ENCODE data around the gene DGKI.

Gene DGKI

DNA sequence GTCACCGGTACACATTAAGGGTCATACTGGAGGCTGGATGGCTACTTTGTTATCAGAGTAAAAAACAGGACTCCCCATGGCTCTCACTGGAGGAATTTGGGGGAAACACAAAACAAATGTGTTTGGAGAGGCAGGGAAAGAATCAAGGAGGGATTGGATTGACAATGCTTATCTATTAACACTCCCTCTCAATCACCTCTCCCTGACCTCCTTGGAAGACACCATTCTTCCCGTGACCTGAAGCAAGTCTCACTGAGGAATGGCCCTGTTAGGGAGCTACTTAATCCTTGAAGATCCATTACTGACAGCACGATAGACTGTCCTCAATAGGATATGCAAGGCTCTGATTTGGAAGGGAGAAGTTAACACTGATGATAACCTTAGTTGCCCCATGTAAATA lies 261.2 kb downstream of the DGKI start:
- DNase-seq, result no peak

DNA sequence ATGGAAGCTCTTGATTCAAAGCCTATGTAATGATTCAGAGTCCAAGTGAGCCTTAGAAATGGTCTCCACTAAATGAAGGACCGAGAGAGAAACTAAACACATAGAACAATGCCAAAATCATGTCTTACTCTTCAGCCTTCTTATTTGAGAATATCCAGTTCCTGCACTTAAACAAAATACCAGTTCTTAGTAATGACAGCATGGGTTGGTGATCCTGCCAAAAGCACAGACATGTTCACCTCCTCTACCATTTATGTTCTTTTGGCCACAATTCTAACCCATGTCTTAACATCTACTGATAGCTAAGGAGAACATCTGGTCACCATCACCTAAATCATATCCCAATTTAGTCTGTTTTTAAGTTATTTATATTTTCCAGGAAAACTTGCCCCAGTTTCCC lies 263.6 kb downstream of the DGKI start:
- DNase-seq, result no peak

DNA sequence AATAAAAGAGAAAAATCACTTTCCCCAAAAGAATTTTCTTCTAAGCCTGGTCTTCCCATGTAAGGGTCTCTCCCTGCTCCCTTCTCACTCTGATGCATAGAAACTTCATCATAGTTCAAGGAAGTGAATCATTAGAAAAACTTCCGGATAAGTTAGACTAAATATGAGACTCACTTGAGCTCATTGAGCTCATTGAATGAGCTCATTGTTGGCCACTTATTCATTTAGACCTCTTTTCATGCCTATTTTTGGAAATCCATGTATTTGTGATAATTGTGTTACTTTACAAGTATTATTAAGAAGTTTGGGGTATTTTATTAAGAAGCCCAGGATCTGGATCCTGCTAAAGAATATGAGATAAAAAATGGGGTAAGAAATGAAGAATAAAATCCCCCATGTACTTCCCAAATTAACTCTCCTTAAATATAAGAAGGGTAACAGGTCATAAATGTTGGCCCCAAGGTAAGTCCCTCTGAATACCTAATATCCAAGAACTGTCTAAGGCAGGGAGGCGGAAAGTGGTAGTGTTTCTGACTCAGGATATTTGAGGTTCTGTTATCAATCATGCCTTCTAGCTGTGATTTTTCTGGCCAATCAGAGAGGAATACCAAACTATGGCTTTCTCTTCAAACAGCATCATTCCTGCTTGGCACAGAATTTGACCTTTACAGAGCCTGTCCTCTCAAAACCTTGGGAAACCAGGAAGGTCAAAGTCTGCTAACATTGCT lies 266.7 kb downstream of the DGKI start:
- DNase-seq, result no peak

DNA sequence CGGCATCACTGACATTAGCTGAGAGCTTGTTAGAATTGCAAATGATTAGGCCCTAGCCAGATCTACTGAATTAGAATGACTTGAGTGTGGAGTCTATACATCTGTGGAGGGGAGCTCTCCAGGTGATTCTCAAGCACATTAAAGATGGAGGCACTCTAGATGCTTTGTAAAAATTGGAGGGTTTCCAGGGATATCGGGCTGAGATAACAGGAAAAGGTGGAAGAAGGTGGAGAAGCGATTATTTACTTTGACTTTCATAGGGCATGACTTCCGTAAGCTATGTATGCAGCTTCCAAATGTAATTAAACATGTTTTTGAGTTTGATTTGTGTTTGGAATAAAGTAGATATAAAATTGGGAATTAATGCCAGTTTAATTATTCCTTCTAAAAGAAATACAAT lies 268.2 kb downstream of the DGKI start:
- DNase-seq, result no peak

DNA sequence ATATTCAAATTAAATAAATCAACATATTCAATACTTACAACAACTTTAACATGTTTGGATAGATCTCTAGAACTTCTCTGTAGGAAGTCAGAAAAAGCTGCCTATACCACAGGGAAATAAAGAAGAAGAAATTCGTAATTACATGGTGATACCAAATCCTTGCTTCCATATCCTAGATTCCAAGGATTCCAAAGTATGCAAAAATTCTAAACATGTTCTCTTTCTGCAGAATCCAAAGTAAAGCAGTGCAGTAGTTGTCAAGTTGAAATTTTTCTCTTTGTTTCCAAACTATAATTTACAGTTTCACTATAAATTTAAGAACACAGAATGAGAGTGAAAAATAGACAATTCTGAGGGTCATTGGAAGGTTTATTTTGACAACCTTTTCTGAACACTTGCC lies 269.6 kb downstream of the DGKI start:
- no peak for DNase-seq

DNA sequence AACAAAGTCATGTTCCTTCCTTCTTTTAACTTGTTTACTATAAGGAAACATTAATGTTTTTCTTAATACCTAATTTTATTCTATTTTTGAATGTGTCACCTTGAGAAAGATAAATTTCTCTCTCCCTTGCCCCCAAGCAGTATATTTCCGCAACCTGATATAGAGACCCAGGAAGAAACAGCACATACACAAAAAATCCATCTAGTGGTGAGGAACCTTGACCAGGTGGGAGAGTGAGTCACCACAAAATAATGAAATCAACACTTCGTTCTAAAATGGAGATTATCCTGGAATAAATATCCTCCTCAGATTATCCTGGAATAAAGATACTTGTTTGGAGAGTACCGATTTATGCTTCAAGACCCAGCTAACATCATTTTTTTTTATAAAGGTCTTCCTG lies 270.3 kb downstream of the DGKI start:
- no peak for DNase-seq

DNA sequence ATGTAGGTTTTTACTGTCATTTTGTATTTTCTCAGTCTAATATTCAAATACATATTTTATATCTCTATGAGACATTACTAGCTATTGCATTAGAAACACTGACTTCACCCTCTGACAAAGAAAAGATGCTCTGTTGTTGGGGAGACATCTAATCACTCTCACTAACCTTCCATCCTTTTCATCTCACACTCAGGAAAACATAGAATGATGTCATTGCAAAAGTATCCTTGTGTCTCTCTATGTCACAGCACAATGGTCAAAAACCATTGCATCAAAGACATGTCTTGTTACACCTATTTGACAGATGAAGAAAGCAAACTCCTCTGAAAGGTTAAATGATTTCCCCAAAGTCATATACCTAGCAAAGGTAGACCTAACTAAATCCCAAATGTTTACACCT lies 272.0 kb downstream of the DGKI start:
- no peak for DNase-seq

DNA sequence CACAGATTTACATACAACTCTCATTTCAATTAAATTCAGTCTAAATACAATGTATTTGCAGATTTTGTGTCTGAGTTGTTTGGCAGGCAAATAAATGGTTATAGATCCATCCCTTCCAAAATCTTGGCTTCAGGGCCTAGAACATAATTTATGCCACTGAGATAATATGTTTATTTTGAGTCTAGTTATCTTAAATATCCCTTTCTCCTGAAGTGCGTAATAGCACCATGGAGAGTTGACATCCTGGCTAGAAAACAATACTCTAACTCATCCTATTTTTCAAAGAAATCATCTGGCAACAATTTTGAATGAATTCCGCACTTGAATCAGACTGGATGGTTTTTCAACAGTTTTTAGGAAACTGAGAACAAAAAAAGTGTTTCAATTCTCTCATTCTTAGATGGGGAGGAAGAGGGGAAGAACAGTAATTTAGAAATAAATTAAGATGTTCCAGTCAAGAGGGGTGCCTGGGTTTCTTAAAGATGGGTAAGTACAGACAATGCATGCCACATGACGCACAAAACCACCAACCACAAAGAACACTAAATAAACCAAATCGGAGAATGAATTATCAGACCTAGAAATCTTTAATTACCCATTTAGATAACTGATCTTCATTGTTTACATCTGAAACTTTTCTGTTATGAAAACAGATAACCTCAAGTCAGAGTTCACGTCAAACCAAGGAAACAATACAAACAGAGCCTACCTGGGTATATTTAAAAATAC lies 274.6 kb downstream of the DGKI start:
- DNase-seq, result no peak

DNA sequence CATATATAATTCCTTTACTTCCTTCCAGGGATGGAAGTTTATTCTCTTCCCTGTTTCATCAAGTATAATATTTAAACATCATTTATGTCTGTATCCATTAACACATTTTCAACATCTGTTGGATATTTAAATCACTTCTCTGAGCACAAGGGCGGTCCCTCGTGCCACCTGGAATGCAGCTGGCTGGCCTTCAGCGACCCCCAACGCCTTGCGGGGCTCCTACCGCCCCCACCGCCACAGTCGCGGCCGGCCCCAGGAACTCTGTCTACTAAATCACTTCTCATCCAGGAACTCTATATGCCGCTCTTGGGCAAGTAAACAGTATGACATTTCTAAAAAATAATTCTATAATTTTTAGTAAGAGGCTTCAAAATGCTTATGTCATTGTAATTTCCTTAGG lies 282.1 kb downstream of the DGKI start:
- DNase-seq, result no peak

DNA sequence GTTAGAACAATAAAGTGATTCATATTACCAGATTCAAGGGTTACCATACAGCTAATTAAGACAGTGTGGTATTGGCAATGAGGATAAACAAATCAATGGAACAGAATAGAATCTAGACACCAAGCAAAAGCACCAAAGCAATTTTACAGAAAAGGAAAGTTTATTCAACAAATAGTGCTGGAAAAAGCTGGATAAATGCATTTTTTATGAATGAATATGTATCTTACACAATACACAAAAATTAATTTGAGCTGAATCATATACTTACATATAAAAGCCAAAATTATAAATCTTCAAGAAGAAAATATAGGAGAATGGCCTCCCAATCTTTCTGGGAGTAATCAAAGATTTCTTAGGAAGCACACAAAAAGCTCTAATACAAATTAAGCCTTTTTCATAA lies 282.8 kb downstream of the DGKI start:
- DNase-seq, result no peak

DNA sequence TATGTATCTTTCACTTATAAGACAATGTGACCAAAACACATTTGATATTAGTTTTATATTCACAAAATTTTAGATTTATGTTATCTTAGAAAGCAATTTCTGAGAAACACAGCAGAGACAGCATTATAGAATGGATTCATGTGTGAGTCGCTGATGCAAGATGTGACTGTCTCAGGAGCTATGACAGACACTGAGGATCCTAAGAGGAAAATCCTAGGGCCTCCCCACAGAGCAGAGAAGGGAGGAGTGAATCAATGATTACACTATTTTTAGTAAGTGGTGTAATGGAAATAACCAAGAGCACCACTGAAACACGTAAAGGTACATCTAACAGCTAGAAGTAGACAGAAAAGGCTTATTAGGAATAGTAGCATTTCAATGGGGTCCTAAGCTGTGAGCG lies 299.3 kb downstream of the DGKI start:
- DNase-seq, result no peak

DNA sequence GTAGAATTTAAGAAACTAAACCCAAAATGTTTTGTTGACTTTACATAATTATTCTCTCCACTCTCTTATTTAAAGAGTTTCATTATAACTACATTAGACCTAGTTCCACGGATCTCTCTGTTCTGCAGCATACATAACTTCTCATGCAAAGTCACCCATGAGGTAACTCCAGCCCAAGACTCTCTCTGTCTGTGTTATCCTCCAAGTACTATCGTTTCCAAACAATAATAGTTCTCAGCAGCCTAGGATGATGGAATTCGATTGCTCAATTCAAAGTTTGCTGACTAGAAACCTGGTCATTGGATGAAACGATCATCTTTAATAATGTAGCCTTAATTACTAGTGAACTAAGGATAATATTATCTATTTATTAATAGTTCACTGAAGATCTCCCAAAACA lies 300.1 kb downstream of the DGKI start:
- DNase-seq, result no peak

DNA sequence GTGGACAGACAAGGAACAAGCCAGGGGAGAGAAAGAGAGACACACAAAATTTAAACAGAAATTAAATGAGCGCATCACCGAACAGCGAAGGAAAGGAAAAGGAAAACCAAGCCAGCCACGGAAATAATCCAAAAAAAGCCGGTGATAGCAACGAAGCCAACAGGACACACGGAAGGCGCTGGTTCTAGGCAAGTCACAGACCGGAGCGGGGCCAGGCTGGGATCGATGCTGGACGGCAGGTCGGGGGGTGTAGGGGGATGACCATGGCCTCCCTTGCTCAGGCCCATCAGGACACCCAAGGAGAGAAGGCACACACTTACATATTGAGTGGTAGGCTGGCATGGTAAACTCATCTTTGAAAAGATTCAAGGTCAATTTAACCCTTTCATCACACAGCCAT lies 300.8 kb downstream of the DGKI start:
- DNase-seq, result no peak

DNA sequence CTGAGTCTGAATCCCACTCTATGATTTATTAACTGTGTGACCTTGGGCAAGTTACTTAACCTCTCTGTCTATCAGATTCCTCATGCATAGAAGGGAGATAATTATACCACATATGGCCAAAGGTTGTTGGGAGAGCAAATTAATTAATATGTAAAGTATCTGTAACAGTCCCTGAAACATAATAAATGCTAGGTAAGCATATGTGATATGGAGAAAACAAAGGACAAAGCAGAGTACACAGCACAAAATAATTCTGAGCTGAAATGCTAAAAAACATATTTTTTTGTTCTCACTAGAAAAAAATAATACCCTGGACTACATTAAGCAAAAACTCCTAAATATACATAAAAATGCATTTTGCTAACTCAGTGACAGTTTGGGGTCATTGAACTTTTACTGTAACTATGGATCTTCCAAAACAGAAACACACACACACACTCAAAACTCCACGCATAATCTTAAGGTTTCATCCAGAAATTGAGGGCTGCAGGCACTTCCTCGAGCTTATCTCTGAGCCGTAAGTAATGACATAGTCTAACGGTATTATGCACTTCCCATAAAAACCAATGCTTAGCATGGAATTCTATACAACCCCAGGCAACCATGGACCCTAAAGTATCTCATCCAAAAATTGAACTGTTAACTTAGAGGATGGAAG lies 301.6 kb downstream of the DGKI start:
- DNase-seq, result no peak

DNA sequence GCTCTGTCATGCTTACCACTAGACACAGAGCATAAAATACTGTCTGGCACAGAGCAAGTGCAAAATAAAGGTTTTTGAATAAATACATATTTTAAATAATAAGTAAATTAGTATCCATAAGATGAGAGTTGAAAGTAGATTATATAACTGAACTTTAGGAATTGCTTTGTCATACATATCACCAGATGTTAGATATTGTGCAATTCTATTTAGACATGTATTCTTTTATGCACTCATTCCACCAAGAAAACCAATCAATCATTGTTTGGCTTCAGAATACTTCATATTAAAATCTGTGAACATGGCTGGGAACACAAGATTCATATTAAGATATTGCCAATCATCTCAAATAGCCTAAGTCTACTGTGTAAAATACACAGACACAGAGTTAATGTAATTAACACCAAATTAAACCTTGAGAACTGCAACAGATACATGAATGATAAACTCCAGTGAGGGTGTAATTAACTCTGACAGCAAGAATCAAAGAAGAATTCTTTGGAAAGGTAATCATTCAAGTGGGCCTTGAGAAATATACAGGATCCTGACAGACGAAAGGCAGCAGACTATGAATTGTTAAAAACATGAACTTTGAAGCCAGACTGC lies 302.2 kb downstream of the DGKI start:
- DNase-seq, result no peak

DNA sequence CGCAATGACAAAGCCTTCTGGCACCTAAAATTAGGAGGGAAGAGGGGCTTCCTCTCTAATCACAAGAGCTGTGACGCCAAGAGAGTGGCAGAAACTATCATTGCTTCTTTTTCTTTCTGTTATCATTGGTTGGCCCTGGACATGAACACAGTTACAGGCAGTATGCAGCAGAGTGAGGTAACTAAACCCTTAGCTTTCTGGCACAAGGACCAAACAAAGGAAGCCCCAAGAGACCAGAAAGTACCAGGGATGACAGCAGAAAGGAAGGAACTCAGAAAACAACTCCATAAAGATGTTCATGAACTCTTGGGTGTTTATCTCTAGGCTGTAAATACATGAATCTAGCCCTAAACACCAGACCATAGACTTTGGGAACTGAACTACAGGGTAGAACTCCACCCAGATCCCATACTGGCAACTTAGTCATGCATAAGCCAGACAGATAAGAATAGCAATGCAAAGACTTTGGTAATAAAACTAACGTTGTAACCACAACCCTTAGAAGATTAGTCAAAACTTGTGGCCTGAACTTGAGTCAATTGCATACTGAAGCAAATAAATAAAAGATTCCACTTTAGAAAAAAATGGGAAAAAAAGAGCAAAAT lies 307.6 kb downstream of the DGKI start:
- DNase-seq, result no peak

DNA sequence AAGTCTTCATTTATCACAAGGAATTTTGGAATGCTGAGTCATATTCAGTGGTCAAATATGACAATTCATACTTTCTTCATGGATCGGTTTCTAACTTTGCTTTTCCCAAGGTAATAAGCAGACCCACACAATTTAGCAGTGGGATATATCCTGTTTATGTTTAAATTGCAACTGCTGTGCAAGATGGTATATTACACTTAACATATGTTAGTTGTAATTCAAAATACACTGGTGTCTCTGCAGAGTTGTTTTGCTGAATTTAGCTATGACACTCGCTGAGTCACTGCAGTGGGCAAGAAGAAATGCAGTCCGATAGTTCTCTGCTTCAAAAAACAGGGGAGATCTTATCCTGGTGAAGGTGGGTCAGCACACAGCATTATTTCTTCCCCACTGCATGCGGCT lies 308.4 kb downstream of the DGKI start:
- no peak for DNase-seq

DNA sequence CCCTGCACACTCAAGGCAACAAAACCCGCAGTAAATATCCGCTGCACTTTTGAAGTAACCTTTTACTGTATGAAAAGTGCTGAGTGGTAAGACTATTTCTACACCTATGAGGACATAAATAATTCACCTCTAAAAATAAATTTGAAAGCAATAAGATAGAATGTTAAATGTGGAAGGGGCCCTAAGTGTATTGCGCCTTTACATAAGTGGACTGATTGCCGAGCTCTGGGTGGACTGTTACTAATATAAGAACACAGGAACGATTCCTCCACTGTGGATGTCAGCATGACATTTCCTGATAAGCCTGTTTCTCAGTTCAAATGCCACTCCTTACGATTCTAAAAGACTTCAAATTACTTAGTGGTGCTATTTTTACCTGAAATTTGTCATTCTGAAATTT lies 311.2 kb downstream of the DGKI start:
- DNase-seq, result no peak

DNA sequence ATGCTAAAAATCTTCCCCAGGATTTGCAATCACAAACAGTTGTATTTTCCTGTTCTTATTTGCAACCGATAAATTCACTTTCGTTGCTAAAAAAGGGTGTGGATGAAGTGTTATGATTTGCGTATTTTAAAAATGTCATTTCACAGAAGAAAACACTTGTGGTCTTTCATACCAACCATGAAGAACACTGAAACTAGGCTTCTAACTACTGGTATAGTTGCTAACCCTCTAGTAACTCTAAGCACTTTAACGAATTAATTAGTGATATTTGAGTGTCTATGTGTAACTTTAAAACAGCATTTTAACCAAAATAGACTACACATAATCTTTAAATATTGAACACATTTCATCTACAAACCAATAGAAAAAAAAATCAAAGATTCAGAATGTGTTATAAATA lies 315.1 kb downstream of the DGKI start:
- no peak for DNase-seq

DNA sequence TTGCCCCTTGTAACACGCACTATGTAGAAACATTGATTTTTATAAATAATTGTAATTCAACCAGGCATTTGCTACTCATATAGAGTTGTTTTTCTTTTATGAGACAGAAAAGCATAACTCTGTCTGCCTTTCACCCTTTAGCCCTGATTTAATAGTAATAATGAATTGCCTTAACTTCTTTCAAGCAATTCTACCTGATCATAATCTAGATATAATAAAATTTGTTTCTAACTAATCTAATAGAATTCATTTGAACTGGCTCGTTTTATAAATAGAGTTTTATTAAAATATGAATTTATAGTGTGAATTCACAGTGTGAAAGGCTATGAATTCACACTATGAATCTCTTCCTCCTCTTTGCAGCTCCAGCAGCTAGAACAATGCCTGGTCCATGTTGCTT lies 319.1 kb downstream of the DGKI start:
- no peak for DNase-seq

DNA sequence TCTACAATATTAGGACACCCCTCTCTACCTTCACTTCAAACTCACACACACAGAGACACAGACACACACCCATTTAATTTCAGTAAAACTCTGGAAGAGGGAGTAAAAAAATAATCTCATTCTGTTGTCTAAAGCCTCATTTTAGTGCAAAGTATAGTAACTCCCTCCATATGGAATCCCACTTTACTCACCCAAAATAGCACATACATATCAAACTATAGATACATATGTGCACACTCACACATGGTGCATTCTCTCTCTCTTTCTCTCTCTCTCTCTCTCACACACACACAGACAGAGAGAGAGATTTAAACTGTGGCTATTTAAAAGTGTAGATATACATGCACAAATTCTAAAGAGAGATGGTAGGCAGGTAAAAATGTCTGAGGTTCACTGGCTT lies 323.6 kb downstream of the DGKI start:
- DNase-seq, result no peak

DNA sequence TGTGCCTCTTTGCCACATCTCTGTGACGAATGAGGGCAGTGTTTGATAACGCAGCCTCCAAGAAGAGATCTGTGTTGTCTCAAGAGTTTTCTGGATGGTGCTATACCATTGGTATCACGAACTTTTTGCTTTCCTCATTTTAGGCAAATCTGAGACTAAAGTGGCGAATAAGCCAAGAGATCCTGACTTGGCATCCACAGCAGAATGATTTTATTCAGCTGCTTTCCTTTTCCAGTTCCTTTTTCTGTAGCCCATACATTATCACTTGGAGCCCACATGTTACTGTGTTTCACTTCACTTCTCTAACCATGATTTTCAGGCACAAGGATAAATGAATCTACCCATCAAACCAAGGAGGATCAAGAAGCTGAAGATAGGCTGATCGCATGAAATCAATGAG lies 325.3 kb downstream of the DGKI start:
- DNase-seq, result no peak

DNA sequence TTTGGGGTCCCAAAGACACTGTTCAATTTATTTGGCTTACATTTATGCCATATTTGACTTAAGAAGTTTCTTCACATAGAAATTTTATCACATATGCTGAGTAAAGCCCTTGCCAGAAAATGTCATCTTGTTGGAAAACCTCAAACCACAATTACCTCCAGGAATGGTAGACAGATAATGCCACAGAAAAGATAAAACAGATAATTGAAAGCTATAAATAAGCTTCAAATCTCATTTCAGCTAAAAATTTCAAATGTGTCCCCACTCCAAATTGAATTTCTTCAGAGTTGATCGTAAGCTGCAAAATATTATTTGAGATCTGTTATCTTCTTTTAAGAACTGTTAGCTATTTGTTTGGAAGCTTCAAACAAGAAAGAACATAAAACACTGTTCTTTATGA lies 326.8 kb downstream of the DGKI start:
- no peak for DNase-seq
